MM.1S (cell line): ENCODE measurements around the gene SHOC2.

Experiments
- DNase-seq: peaks from one replicate; pipeline ENCODE4 v3.0.0-alpha.2; 2015
- H2AFZ ChIP-seq: fragments of 300-600 bp; sonication (generic); 2 replicates; pipeline ENCODE4 v1.6.0; 2016; ENCODE audit warnings: antibody characterized with exemption, low read length
- H3F3A ChIP-seq: fragments of 300-600 bp; sonication (generic); 2 replicates; pipeline ENCODE4 v1.6.1; 2016; ENCODE audit warnings: mild to moderate bottlenecking, antibody characterized with exemption, low read length, moderate library complexity, mixed read lengths; ENCODE audit not compliant: insufficient read depth
- H3K27ac ChIP-seq: fragments of 300-600 bp; sonication (generic); 2 replicates; pipeline ENCODE4 v1.5.1; 2016; ENCODE audit warnings: mild to moderate bottlenecking, low read length
- H3K27me3 ChIP-seq: fragments of 300-600 bp; sonication (generic); replicated peaks from 2 replicates; pipeline ENCODE4 v1.6.0; 2016; ENCODE audit warnings: low read length; ENCODE audit not compliant: insufficient read depth
- H3K36me3 ChIP-seq: fragments of 300-600 bp; sonication (generic); replicated peaks from 2 replicates; pipeline ENCODE4 v1.6.1; 2016; ENCODE audit warnings: mild to moderate bottlenecking, low read length, mixed read lengths; ENCODE audit not compliant: insufficient read depth
- H3K4me1 ChIP-seq: fragments of 300-600 bp; sonication (generic); 2 replicates; pipeline ENCODE4 v1.6.1; 2016; ENCODE audit warnings: low read length, mixed read lengths
- H3K4me2 ChIP-seq: fragments of 300-600 bp; sonication (generic); 2 replicates; pipeline ENCODE4 v1.6.0; 2016; ENCODE audit warnings: low read depth, low read length
- H3K4me3 ChIP-seq: fragments of 300-600 bp; sonication (generic); 2 replicates; pipeline ENCODE4 v1.5.1; 2016; ENCODE audit warnings: low read length, mixed read lengths
- H3K79me2 ChIP-seq: fragments of 300-600 bp; sonication (generic); 2 replicates; pipeline ENCODE4 v1.6.1; 2016; ENCODE audit warnings: mixed run types, low read length, mixed read lengths
- H3K9ac ChIP-seq: fragments of 300-600 bp; sonication (generic); 2 replicates; pipeline ENCODE4 v1.6.1; 2016; ENCODE audit warnings: low read length, mixed read lengths
- H3K9me2 ChIP-seq: fragments of 300-600 bp; sonication (generic); replicated peaks from 2 replicates; pipeline ENCODE4 v1.6.1; 2016; ENCODE audit warnings: mild to moderate bottlenecking, low read length, mixed read lengths; ENCODE audit not compliant: insufficient read depth
- H3K9me3 ChIP-seq: fragments of 300-600 bp; sonication (generic); replicated peaks from 2 replicates; pipeline ENCODE4 v1.6.1; 2016; ENCODE audit warnings: mild to moderate bottlenecking, low read length, mixed read lengths; ENCODE audit not compliant: insufficient read depth
- H4K20me1 ChIP-seq: fragments of 300-600 bp; sonication (generic); 2 replicates; pipeline ENCODE4 v1.6.1; 2016; ENCODE audit warnings: mild to moderate bottlenecking, low read length, moderate library complexity, mixed read lengths; ENCODE audit not compliant: insufficient read depth
- CTCF ChIP-seq: fragments of 300-600 bp; sonication (generic); IDR thresholded peaks from 2 replicates; pipeline ENCODE4 v1.5.1; 2016; ENCODE audit warnings: antibody characterized with exemption, low read length, mixed read lengths
- EZH2 ChIP-seq: fragments of 300-600 bp; sonication (generic); optimal IDR thresholded peaks from 2 replicates; pipeline ENCODE3; 2017; ENCODE audit warnings: low read depth, mild to moderate bottlenecking, antibody characterized with exemption, low read length, mixed read lengths
- EZH2phosphoT487 ChIP-seq: fragments of 300-600 bp; sonication (generic); IDR thresholded peaks from 2 replicates; pipeline ENCODE4 v1.6.1; 2018; ENCODE audit warnings: antibody characterized with exemption, low read length

The SHOC2 gene

DNA sequence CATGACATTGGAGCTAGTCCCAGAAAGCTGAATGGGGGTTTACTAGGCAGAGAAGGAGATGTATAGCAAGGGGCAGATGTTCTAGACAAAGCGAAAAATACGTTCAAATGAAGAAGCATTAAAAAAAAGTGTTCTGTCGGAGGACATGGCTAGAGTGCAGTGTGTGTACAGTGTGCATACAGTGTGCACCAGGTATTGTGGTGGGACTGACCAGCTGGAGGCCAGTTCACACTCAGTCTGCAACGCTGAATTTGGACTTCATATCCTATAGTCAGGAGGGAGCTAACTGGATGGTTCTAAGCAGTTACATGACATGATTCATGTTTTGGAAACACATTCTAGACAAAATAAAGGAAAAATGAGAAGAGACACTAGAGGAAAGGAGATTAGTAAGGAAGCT lies 9.3 kb upstream of the SHOC2 start:
- H4K20me1 ChIP-seq, result no peaks in the 10 kb centered on the region
- no peak for DNase-seq
- no peaks in the 10 kb centered on the region for H3F3A ChIP-seq
- H3K36me3 ChIP-seq, result no peaks in the 10 kb centered on the region
- no peaks in the 10 kb centered on the region for H3K79me2 ChIP-seq
- no peak overlapping the region for H3K4me3 ChIP-seq
- H3K4me2 ChIP-seq, result no peak overlapping the region
- no peaks in the 10 kb centered on the region for H3K9me2 ChIP-seq
- H3K9me3 ChIP-seq, result no peaks in the 10 kb centered on the region
- TF ChIP-seq CTCF, result no peak
- no peak for TF ChIP-seq EZH2phosphoT487
- no peak for TF ChIP-seq EZH2
- no peak overlapping the region for H3K27ac ChIP-seq
- no peaks in the 10 kb centered on the region for H3K4me1 ChIP-seq
- no peak overlapping the region for H2AFZ ChIP-seq
- no peak overlapping the region for H3K9ac ChIP-seq
- no peaks in the 10 kb centered on the region for H3K27me3 ChIP-seq

- no peaks in the 10 kb centered on the region for H3K9me2 ChIP-seq
- H4K20me1 ChIP-seq, result no peaks in the 10 kb centered on the region
- H3K4me1 ChIP-seq, result no peaks in the 10 kb centered on the region
- no peak overlapping the region for H3K4me3 ChIP-seq
- no peak for DNase-seq
- no peaks in the 10 kb centered on the region for H3K27me3 ChIP-seq
- TF ChIP-seq EZH2phosphoT487 (no peak), EZH2 (no peak), CTCF (no peak)
- H3K36me3 ChIP-seq, result no peaks in the 10 kb centered on the region
- no peaks in the 10 kb centered on the region for H3K9me3 ChIP-seq
- H3F3A ChIP-seq, result no peaks in the 10 kb centered on the region
- H3K27ac ChIP-seq, result no peak overlapping the region
- H3K9ac ChIP-seq, result no peak overlapping the region
- no peak overlapping the region for H3K4me2 ChIP-seq
- H3K79me2 ChIP-seq, result 0 out of 2 replicates have a peak, but pooled peaks cover 10% of the 10 kb centered on the region
- no peak overlapping the region for H2AFZ ChIP-seq
These were observed 7.0 kb upstream of the SHOC2 start for GRCh38 chr10:110912374-110912773.

- peaks cover 12% of the 10 kb centered on the region for H3F3A ChIP-seq
- no peak overlapping the region for H3K4me2 ChIP-seq
- no peak overlapping the region for H2AFZ ChIP-seq
- H3K4me3 ChIP-seq, result no peak overlapping the region
- H3K79me2 ChIP-seq, result peaks cover 18% of the 10 kb centered on the region; the same call in 1 of the 2 replicates
- H3K9ac ChIP-seq, result no peak overlapping the region
- H3K9me2 ChIP-seq, result no peaks in the 10 kb centered on the region
- no peaks in the 10 kb centered on the region for H3K36me3 ChIP-seq
- no peak for DNase-seq
- H4K20me1 ChIP-seq, result no peaks in the 10 kb centered on the region
- H3K27me3 ChIP-seq, result no peaks in the 10 kb centered on the region
- no peaks in the 10 kb centered on the region for H3K9me3 ChIP-seq
- no peak overlapping the region for H3K27ac ChIP-seq
- TF ChIP-seq EZH2 (no peak), CTCF (no peak), EZH2phosphoT487 (no peak)
- H3K4me1 ChIP-seq, result peaks cover 4% of the 10 kb centered on the region; the same call in 1 of the 2 replicates
These were observed 5.0 kb upstream of the SHOC2 start for GRCh38 chr10:110914431-110914830.
